Fibroblast of lung (primary cell): ENCODE data around the gene MAD2L1BP.

Source experiments
- EZH2 ChIP-seq: IDR thresholded peaks from 2 replicates; pipeline ENCODE4 v1.5.1; 2012; ENCODE audit warnings: low read length, control low read depth, mild to moderate bottlenecking; ENCODE audit errors: missing control alignments
- TF ChIP-seq, protein P1 (sequence below), 2 donors: IDR thresholded peaks in 1 of 2; conservative IDR thresholded peaks in 1 of 2; 1 replicate in 1 of 2; 2 replicates in 1 of 2; pipeline ENCODE4 v1.5.1; 2011 to 2012; ENCODE audit warnings: low read length in 2 of 2, control low read depth in 1 of 2, inconsistent platforms in 1 of 2, low read depth in 1 of 2, mild to moderate bottlenecking in 1 of 2

DNA sequence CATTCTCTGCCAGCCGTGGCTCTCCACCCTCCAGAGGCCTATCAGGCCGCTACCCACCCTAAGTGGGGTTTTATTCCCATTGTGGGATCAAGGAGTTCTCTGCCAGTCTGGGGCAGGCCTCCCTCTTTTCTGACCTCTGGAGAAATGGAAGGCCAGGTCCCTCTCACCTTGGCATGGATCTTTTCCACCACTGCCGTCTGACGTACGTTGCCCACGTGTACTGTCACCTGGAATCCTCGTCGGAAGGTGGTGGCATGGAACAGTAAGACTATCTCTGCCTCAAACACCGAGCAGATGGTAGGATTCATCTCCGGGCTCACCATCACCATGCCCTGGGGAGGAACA, 13.8 kb upstream of the MAD2L1BP start:
- TF ChIP-seq, protein P1, sequence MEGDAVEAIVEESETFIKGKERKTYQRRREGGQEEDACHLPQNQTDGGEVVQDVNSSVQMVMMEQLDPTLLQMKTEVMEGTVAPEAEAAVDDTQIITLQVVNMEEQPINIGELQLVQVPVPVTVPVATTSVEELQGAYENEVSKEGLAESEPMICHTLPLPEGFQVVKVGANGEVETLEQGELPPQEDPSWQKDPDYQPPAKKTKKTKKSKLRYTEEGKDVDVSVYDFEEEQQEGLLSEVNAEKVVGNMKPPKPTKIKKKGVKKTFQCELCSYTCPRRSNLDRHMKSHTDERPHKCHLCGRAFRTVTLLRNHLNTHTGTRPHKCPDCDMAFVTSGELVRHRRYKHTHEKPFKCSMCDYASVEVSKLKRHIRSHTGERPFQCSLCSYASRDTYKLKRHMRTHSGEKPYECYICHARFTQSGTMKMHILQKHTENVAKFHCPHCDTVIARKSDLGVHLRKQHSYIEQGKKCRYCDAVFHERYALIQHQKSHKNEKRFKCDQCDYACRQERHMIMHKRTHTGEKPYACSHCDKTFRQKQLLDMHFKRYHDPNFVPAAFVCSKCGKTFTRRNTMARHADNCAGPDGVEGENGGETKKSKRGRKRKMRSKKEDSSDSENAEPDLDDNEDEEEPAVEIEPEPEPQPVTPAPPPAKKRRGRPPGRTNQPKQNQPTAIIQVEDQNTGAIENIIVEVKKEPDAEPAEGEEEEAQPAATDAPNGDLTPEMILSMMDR (conservative IDR thresholded peaks at IDR 0.05 in 1 of 2, IDR thresholded peaks at IDR 0.05 in 1 of 2; ENCODE audit: low read depth in 1 of 2, low read length in 2 of 2) = no peak
- no peak for TF ChIP-seq EZH2
